Epidermal melanocyte (primary cell): ENCODE results near the gene PANK4.

Experiments used
- DNase-seq: peaks from one replicate; pipeline ENCODE4 v3.0.0; 2011; ENCODE audit warnings: low spot score; ENCODE audit not compliant: insufficient read length

The PANK4 gene

DNA sequence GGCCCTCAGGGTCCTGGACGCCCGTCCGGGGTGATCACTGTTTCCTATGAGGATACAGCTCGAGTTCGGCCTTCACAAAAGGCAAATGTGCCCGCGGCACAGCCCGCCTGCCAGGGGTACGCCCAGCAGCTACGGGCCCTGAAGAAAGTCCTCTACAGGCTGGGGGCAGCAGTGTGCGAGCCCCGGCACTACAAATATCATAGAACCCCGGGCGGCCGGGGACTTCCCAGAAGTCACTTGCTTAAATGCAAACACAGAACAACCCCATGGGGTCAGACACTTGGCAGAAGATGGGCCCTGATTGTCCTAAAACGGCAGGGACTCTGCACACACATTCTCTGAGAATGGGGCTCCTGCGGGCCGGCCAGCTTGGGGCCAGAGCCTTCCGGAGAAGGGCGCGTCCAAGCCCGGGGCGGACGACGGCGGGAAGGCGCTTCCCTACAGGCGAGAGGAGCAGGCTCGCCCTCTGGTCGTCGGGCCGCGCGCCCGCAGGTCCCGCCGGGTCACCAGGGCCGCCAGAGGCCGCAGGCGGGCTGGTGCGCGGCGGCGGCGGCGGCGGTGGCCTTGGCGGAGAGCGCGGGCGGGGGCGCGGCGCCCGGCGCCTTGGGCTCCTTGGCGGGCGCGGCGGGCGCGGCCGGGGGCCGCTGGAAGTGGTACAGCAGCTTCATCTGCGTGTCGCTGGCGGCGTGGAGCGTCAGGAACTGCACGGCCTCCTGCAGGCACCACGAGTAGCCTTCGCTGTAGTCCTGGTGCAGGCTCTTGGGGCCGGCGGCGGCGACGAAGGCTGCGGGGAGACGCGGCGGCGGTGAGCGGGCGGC lies 2.8 kb upstream of the PANK4 start:
- peak; percentile 58 for DNase-seq

DNA sequence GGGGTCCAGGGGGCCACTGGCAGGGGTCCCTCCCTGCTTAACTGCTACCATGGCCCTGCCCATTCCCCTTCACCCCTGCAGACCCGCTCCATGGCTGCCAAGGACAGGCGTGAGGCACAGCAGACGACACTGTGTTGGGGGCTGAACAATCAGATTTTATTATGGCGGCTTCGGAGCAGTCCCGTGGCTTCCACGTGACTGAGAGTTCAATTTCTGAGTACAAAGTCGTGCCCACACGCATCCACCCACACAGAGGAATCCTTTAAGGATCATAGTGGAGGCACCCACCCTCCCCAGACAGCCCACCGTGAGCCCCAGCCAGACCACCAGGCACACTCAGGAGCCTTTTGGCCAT lies 2.2 kb upstream of the PANK4 start:
- peak; percentile 88 for DNase-seq

DNA sequence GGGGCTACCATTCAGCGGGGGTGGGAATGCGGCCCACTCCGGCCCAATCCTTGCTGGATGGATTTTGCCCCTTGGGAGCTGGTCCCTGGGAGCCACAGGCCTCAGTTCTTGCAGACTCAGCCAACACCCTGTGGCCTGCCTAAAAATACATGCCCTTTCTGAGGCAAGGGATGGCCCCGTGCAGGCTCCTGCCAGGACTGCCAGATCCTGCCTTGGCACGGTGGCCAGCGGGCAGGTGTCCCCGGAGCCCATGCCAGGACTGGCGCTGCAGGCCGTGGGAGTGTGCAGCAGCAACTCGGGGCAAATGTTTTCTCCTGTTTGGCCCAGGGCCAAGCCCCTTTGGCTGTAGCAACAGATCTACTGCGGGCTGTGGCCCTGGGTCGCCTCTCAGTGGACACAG lies 1.6 kb upstream of the PANK4 start:
- DNase-seq, result no peak

DNA sequence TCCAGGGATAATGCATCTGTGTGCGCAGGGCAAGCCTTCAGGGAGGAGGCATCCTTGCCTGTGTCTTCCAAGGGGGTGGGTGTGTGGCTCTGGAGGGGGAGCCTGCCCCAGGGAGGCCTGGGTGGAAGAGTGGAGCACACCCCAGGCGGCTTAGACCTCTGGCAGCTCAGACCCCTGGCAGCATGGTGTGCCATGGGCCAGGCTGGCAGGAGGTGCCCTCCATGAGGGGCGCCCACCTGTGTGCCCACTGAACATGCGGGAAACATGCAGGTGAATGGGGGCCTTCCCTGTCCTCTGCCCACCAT lies 1.1 kb upstream of the PANK4 start:
- no peak for DNase-seq

DNA sequence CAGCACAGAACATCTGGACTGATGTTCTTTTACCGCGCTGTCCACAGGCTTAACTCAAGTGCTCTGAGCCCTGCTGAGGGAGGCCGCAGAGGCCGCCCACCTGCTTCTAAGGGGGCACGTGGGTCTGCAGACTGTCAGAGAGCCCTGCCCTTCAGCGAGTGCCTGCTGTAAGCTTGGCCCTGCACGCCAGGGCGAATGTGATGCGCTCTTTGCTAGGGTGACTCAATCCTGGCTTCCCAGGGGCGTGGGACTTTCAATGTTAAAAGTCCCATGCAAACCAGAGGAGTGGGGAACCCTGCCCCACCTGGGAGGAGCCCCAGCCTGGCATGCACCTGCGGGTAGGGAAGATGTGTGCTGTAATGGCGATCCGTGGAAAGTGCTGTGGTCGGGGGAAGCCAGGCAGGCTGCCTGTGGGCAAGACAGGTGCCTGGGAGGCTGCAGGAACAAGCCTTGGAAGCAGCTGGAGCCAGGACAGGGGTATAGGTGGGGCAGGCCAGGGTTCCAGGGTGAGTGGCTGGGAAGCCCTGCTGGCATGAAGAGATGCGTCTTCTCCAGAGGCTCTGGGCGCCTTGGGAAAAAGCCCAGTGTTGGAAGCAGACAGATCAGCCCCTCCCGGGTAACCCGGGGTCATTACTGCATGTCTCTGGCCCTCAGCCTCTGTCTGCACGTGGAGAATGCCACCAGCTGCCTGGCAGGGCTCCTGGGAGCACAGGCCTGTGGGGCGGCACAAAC lies 594 bp upstream of the PANK4 start:
- DNase-seq, result no peak

DNA sequence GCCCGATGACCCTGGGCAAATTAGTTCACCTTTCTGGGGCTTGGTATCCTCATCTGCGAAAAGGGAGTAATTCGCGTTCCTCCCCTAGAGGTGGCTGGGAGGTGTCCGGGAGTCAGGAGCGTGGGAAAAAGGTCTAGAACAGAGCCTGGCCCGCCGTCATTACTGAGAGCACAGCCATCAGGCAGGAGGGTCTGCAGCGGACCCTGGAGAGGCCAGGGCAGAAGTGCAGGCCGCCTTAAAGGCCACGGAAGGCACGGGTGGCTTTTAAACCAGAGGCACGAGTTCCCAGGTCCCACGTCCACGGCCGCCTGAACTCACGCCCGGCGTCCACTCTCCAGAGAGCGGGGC lies 850 bp downstream of the PANK4 start:
- DNase-seq, result no peak

DNA sequence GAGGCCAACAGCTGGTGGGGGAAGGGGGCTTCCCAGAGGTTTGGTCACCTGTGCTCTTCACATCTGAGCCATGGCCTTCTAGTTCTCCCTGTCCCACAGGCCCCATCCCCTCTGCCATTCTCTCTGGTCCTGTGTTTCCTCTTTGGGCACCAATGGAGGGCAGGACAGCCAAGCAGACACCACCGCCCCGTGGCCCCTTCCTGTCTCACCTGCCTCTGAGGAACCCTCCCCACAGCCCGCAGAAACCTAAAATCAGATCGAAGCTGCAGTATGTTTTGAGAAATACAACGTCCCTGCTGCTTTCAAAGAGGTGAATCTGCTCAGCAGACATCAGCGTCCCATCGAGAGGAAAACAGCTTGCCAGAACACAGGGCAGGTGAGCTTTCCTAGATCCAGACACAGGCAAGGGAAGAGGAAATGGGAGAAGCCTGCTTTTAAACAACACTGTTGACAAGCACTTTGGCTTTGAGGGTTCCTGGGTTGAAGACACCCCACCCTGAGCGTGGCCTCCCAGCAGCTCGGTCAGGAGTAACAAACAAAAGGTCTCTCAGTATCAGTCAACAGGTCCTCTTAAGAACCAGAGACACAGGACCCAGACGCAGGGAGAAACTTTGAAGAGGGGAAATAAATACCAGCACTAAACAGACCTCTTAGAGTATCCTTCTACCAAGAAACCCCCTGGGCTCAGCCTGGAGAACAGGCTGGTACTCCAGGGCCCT lies 2.3 kb downstream of the PANK4 start:
- DNase-seq, result no peak

DNA sequence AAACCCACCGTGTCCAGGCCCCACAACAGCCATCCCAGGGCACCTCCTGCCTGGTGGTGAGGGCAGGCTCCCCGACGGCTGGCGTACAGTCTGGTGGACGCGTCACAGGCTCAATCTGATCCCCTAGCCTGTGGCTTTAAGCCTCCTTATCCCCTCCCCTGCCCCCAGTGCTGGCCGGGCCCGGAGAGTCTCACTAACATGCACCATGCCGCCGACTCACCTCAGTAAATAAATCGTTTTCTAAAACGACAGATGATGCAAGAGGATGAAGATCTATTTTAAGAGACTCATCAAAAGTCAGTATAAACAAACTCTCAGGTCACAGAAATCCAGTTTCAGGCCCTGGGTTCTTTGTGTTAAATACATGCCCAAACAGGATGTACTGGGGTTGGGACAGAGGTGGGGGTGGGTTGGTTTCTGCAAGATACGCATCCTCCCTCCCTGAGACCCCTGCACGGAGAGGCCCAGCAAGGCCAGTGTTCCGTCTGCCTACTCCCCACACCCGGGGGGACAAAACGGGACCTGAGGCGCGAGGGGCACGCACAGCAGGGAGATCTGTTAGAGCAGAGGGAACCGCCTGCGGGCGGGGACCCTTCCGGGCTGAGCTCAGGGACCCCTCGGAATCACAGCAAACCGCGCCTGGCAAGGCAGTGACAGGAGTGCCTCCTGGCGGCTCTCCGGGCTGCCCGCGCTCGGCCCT lies 3.1 kb downstream of the PANK4 start:
- DNase-seq, result no peak

DNA sequence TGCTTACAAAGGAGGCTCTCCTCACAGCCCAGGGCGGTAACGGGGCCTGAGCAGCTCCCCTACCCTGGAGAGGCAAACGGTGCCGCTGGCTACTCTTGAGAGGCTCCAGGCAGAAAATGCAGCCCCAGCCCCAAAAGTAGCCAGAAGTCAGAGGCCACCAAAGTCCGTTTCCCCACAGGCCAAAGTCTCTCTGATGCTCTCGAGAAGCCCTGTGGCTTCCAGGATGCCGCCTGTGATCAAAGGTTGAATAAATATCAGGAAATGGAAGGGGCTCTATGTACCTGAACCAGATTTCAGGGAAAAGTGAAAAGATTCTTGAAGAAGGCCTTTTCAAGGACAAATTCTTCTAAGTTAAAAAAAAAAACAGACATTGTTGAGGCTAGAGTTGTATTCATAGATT lies 4.2 kb downstream of the PANK4 start:
- no peak for DNase-seq

DNA sequence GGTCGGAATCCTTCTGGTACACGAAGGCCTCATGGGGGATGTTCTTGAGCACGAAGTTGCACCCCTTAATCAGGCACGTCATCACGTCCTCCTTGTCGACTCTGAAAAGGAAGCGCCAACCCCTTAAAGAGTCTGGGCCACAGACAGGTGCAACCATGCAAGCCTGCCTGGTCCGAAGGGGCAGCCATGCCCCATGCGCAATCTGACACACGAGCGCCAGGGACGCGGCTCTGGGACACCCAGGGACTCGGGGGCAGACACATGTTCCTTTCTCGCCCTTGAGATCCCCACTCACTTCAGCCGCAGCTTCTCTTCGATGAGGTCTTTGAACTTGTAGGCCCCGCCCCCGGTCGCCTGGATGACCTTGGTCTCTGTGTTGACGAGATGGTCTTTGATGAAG lies 5.6 kb downstream of the PANK4 start:
- no peak for DNase-seq

DNA sequence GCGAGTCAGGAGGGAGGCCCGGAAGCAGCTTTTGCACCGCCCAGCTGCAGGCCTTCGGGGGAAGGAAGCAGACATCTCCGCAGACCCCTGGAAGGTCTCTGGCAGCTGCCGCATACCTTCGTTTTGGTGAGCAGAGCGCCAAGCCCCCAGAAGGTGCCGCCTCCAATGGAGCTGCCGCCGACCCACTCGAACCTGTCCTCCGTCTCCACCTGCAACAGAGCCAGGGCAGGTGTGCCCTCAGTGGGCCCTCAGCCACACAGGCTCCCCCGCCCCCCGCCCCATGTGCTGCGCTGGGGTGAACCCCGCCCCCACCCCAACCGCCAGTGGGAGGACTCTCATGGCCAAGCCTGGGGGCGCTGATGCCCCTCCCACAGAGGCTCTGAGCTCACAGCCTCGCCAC lies 6.2 kb downstream of the PANK4 start:
- DNase-seq, result no peak

DNA sequence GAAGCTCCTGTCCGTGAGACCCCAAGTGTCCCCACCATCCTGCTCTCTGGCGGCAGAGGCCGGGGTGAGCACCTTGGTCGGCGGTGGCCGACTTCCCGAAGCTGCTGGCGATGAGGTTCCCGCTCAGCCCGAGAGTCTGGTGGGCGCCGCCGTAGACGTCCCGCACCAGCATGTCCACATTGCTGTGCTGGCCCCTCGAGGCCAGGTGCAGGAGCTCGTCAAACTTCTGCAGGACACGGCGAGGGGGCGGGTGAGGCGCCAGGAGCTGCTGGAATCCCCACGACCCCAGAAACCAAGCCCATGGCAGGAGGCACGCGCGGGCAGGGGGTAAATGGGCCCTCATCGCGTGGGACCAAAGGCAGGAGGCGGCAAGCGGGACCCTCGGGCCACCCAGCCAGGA lies 6.7 kb downstream of the PANK4 start:
- DNase-seq, result no peak

DNA sequence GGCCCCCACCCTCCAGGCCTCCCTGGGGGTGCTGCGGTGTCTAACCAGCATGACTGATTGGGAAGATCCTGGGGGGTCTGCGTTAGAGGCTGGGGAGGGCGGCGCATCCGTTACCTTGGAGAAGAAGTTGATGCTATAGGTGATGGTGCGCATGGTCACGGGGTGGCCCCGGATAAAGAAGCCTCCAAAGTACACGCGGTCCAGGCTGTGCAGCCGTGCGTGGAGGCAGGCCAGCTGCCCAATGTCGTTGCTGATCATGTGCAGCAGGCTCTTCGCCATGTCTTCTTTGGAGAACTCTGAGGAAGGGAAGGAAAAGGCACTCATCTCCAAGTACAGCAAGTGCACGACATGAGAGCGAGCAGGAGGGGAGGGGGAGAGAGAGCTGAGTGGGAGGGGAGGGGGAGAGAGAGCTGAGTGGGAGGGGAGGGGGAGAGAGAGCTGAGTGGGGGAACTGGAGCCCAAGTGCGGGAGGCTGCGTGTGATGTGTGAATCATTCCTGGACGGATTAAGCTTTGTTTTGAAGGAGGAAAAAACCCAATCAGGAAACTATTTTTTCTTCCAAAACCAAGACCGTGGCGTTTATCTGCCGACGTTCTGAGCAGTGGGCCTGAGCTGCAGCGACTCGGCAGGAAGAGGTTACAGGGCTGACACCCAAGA lies 7.2 kb downstream of the PANK4 start:
- no peak for DNase-seq

DNA sequence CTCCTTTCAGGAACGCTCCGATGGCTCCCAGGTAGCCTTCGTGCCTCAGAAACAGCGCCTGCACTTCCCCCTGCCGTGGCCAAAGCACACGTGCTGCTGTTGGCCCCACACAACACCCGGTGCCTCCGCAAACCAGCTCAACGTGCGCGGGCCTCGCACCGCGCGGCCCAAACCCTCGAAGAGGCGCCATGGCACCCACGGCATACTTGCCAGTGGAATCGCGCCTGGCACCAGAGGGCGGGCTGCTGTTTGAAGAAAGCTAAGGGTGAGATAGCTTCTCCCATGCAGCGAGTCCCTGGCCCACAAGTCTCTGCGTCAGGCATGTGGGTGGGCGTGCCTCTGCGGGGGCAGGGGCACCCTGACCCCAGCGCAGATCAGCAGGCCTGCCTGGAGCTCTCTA lies 7.9 kb downstream of the PANK4 start:
- DNase-seq, result no peak

DNA sequence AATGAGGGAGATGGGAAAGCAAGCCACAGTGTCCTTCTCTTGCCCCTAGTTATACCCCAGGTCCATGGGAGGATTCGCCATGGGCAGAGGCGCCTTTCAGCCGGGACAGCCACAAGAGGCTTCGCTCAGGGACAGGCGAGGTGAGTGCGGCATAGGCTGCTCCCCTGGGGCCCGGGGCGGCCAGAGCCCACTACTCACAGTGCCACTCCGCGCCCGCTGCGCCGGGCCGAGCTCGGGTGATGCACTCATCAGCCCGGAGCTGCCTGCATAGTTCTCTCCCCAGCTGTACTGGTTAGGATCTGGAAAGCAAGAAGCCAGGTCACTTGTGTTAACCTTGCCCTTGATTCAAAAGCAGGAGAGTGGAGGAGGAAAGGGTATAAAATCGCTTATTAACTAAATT lies 8.4 kb downstream of the PANK4 start:
- no peak for DNase-seq

DNA sequence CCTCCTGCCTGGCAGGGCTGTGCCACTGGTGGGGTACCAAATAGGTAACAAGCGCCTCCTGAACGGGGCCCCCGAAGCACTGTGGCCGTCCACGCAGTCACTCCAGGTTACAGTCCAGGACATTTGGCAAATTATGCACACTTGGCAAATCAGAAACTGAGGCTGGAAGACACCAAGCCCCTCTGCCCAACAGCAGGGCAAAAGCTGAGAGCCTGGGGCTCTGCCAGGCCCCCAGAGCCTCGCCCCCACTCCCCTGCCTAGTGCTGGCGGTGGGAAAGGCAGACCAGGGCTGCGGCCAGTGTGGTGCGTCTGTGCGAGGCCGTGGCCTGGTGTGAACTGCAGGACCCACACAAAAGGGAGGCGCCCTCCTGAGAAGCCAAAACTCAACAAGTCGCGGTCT lies 9.4 kb downstream of the PANK4 start:
- DNase-seq, result no peak

DNA sequence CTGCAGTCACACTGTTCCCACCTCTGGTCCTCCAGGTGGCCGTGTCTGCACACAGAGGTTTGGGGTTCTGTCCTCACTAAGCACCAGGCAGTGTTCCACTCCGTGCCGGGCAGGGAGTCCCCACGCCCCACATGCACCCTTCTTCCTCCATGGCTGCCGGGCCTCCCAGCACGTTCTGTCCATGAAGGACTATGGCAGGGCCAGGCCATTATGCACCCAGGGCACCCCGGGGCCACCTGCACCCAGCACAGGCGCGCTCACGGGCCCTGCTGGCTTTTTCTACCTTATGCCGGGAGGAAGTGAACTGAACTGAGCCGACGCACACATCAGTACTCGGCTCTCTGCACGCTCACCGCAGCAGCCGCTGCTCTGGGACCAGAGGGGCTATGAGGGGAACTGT lies 10.3 kb downstream of the PANK4 start:
- DNase-seq, result no peak

DNA sequence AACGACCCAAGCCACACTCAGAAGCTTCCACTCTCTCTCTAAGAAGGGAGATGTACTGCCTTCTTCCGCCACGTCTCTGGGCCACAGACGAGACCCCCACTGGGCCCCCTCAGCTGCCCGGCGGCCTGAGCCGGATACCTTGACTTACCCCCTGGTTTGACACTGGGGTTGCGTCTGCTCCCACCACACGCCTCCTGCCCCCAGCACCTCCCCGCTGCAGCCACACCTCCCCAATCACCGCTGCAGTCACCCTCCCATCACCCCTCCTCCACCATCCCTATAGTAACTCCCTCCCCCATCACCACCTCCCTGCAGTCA lies 10.7 kb downstream of the PANK4 start:
- no peak for DNase-seq

DNA sequence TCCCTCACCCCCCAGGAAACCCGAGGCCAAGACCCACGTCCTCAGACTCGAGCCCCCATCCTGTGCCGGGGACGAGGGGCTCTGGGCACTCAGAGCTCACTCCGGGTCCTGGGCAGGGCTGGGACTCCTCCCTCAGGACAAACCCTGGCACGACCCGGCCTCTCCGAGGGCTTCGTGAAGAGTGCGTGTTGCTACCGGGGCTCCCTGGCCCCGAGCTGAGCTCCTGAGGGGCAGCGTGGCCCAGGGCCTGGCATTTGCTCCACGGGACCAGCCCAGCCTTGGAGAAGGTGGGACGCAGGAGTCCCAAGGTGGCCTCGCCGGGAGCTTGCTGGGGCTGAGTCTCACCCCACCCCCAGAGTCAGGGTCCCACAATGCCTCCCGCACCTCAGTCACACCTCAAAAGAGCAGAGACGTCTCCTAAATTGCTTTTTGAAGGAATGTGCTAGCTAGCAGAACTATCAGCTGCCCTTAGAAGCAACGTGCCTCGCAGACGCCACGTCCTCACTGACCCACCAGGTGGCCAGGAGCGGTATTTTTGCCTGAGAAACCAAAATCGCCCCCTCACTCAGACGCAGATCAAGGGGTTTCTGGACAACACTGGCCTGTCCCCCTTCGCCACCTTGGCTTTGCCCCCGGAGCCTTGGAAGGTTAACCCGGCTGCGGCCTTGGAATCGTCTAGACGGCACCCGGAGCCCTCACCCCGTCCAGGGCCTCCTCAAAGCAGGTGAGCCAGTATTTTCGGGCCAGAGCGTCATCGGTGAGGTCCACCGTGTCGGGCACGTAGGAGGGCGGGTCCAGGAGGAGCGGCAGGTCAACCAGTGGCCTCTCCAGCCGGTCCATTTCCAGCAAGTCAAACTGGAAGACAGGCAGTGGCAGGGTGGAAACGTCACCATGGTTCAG lies 11.3 kb downstream of the PANK4 start:
- DNase-seq, result no peak

DNA sequence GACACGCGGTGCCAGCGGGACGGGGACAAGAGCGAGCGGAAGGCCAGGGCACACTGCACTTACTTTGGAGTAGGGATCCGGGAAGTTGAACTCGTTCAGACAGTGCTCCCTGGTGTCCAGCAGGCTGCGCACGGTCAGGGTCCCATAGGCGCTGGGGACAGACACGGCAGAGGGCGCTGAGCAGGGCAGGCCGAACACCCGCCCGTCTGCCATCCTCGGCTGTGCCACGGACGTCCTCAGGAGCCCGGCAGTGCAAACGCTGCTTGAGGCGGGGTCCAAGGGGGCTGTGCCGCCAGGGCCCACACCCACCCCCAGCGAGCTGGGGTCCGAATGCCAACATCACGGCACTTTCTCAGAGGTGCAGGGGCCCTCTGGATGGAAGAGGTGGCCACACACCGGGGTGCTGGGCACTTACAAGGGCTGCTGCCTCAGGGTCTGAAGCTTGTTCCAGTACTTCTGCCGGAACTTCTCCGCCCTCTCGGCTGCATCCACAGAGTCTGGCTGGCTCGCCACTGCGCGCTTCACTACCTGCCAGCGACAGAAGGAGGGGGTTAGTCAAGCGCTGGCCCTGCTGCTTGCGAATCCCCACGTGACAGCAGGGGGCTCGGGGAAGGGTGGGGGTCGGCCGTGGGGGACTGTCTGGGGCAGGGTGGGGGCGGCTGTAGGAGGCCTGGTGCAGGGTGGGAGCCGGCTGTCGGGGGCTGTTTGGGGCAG lies 12.3 kb downstream of the PANK4 start:
- no peak for DNase-seq
